Astrocyte (in vitro differentiated cells and primary cell): ENCODE measurements around the gene NCEH1.

Experiments used
- EZH2 ChIP-seq: IDR thresholded peaks from 2 replicates; pipeline ENCODE4 v1.6.1; 2012; ENCODE audit warnings: mild to moderate bottlenecking, low read length, inconsistent platforms; ENCODE audit not compliant: insufficient read depth
- TF ChIP-seq, protein P1 (sequence below): IDR thresholded peaks from 2 replicates; pipeline ENCODE4 v1.5.1; 2011; ENCODE audit warnings: low read depth, mild to moderate bottlenecking, inconsistent platforms, low read length, moderate library complexity; ENCODE audit not compliant: insufficient read depth

DNA sequence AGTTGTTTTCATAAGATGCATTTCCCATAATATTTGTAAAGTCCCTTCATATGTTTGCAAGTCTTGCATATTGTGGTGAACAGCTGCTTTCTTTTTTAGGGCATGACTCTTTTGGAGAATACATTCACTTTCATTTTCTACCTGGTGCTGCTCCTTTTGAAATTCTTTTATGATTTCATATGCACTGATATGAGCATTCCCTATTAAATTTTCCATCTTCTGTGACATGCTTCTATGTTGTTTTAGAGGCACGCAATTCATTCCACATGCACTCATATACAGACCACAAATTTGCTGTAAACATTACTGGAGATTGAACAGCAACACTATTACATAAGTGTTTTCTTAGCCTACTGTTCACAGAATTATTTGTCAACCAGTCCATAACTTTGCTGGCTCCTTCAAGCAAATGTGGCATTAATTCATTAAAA lies 94.8 kb downstream of the NCEH1 start:
- TF ChIP-seq, protein P1, sequence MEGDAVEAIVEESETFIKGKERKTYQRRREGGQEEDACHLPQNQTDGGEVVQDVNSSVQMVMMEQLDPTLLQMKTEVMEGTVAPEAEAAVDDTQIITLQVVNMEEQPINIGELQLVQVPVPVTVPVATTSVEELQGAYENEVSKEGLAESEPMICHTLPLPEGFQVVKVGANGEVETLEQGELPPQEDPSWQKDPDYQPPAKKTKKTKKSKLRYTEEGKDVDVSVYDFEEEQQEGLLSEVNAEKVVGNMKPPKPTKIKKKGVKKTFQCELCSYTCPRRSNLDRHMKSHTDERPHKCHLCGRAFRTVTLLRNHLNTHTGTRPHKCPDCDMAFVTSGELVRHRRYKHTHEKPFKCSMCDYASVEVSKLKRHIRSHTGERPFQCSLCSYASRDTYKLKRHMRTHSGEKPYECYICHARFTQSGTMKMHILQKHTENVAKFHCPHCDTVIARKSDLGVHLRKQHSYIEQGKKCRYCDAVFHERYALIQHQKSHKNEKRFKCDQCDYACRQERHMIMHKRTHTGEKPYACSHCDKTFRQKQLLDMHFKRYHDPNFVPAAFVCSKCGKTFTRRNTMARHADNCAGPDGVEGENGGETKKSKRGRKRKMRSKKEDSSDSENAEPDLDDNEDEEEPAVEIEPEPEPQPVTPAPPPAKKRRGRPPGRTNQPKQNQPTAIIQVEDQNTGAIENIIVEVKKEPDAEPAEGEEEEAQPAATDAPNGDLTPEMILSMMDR = no peak
- no peak for TF ChIP-seq EZH2
